ENCODE measurements around the gene LRSAM1.

Gene LRSAM1

DNA sequence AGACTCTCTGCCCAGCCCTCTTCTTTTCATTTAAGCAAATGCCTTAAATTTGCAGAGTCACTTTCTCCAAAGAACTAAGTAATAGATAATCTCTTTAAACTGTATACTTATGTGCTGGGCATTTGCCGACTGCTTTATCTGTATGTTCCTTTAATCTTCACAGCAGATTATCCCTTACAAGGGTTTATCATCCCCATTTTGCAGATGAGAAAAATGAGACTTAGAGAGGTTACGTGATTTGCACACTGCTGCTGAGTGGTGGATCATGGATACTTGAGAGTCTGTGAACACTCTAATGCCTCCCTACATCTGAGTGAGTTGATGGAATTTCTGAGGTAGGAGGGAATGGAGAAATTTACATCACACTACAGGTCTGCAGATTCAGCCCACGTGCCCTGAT lies 23.0 kb upstream of the LRSAM1 start:
- no peak for DNase-seq

DNA sequence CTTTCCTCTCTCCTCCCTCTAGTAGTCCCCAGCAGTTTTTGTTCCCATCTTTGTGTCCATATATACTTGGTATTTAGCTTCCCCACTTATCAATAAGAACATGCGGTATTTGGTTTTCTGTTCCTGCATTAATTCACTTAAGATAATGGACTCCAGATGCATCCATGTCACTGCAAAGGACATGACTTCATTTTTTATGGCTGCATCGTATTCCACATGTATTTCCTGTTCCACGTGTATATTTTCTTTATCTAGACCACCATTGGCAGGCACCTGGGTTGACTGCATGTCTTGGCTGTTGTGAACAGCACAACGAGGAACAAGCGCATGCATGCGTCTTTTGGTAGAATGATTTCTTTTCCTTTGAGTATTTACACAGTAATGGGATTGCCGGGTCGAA lies 20.9 kb upstream of the LRSAM1 start:
- no peak for DNase-seq

DNA sequence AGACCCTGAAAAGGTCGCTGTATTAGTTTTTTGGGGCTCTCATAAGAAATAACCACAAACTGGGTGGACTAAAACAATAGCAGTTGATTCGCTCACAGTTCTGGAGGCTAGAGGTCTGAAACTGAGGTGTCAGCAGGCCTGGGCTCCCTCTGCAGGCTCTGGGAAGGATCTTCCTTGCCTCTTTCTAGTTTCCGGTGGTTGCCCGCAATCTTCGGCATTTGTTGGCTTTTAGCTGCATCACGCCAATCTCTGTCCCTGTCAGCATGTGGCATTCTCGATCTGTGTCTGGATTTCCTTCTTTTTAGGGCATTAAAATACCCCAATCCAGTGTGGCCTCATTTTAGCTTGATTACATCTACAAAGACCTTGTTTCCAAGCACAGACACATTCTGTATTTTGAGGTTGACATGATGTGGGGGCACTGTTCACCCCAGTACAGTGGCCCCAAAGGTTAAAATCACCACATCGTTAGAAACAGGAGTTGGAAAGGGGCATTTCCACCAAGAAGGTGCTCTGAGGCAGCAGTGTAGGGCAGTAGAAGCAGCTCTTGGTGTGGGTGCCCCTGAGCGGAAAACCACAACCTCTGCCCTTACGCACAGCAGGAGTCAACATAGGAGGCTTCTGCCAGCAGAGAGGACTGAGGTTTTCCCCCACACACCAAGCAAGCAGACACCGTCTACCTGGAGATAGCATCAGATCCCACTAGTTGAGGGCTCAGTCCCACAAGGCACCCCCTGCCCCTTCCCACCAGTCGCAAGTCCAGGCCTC lies 13.6 kb upstream of the LRSAM1 start:
- DNase-seq: no peak

DNA sequence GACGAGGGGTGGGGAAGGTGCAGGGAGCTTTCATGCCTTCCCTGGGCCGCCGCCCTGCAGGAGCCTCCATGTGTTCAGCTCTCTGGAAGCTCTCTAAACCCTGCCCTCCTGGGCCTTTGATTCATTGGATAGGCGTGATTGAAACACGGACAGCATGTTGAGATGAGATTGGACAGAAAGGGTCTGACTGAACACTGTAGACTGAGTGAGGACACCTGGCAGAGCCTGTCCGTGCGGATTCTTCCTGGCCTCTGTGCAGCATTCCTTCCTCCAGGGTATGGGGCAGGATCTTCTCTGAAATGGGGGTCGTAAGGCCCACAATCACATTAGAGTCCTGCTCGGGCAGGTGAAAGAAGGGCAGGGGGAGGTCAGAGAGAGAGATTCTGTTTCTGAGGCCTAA lies 12.9 kb upstream of the LRSAM1 start:
- no peak for DNase-seq

DNA sequence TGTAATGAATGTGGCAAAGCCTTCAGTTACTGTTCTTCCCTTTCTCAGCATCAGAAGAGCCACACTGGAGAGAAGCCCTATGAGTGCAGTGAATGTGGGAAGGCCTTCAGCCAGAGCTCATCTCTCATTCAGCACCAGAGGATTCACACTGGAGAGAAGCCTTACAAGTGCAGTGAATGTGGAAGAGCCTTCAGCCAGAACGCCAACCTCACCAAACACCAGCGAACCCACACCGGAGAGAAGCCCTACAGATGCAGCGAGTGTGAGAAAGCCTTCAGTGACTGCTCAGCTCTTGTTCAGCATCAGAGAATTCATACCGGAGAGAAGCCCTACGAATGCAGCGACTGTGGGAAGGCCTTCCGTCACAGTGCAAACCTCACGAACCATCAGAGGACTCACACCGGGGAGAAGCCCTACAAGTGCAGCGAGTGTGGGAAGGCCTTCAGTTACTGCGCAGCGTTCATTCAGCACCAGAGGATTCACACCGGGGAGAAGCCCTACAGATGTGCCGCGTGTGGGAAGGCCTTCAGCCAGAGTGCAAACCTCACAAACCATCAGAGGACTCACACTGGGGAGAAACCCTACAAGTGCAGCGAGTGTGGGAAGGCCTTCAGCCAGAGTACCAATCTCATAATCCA lies 6.9 kb upstream of the LRSAM1 start:
- DNase-seq: no peak

DNA sequence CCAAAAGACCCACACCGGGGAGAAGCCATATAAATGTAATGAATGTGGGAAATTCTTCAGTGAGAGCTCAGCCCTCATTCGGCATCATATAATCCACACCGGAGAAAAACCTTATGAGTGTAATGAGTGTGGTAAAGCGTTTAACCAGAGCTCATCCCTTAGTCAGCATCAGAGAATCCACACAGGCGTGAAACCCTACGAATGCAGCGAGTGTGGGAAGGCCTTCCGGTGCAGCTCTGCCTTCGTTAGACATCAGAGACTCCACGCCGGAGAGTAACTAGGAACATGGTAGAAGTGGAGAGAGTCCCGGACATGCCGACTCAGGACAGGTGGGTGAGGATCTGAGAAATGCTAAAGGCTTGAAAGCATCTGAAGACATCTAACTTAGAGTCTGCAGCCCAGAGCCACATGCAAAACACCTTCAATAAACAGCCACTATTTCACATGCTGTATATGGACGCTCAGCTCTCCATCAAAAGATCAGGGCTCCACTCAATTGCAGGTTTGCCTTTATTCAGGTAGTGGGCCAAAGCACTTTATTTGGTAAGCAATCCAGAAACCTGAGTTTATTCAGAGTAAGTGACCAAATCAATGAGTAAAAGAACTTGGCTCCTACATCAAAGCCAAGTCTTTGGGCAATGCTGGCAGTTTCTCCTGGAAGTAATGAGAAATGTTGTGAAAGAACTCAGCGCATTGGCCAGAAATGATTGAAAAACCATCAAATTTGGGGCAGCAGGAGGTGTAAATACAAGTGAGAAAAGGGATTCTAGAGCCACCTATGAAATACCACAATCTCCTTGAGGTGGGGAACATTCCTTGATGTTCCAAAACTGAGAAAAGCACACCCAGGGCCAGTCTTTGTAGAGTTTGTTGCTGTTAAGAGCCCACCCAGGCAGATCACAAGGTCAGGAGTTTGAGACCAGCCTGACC lies 6.1 kb upstream of the LRSAM1 start:
- no peak for DNase-seq

DNA sequence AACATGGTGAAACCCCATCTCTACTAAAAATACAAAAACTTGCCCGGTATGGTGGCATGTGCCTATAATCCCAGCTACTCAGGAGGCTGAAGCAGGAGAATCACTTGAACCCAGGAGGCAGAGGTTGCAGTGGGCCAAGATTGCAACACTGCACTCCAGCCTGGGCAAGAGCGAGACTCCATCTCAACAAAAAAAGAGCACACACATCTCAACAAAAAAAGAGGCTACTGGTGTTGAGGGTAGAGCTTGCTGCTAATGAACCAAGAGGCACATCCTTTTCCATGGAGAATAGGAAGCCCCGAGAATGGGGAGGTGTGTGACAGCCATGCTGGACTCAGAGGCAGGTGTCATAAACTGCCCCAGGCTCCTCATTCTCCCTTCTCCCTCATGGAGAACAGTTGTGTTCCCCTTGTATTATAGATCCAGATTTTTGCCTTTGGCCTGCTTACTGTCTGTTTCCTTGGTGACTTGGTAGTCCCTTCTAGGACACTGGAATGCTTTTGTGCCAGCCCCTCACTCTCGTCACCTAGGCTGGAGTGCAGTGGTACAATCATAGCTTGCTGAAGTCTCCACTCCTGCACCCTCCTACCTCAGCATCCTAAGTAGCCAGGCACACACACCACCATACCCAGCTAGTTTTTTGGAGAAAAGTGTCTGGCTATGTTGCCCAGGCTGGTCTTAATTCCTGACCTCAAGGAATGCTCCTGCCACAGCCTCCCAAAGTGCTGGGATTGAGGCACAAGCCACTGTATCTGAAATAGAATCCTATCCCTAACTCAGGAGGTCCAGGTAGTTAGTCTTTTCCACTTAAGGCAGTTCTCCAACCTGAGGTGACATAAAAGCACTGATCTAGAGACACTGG lies 5.2 kb upstream of the LRSAM1 start:
- DNase-seq: no peak

DNA sequence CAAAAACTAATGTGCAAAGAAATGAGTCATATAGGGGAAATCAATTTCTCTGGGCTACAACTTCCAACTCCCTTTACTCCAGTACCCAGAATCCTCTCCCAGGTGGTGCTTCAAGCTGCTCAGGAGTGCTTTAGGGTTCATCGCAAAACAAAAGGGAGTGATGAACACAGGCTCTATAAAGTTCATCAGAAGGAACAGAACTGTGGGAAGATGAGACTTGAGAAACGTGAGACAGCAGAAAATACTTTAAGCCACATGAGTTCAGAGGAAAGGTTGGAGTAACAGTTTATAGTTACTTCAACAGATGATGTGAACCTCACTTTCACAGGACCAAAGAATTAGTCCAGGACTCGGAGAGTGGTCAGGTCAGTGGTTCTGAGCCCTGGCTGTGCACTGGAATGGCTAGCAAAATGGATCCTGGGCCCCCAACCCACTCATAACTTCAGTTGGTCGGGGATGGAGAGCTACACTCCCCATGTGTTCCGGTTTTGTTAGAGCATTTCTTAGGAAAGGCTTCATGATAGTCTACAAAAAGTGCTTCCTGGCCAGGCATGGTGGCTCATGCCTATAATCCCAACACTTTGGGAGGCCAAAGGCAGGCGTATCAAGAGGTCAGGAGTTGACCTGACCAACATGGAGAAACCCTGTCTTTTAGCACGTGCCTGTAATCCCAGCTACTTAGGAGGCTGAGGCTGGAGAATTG lies 4.4 kb upstream of the LRSAM1 start:
- DNase-seq: no peak

DNA sequence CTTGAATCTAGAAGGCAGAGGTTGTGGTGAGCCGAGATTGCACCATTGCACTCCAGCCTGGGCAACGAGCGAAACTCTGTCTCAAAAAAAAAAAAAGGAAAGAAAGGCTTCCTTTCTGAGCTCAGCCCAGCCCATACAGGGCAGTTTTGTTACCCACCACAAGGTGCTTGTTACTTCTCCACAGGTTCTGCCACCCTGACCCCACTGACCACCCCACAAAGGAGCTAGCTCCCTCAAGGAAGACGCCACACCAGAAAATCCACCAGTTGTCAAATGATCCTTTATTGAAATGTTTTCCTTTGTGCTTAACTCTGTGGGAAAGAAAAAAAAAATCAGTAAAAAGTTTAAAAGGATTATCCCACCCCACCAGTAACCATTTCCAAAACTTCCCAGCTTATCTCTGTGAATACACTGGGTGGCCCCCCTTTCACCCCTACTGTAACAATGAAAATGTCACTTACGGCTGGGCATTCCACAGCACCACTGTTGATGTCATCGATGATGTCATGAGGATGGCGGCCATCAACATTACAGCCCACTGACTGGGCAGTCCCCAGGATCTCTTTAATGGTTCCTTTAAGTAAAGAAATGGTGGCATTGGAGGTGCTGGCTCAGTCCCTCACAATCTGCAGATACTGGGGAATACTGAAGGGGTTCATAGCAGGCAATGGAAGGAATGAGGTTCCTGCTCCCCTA lies 3.7 kb upstream of the LRSAM1 start:
- DNase-seq: no peak

DNA sequence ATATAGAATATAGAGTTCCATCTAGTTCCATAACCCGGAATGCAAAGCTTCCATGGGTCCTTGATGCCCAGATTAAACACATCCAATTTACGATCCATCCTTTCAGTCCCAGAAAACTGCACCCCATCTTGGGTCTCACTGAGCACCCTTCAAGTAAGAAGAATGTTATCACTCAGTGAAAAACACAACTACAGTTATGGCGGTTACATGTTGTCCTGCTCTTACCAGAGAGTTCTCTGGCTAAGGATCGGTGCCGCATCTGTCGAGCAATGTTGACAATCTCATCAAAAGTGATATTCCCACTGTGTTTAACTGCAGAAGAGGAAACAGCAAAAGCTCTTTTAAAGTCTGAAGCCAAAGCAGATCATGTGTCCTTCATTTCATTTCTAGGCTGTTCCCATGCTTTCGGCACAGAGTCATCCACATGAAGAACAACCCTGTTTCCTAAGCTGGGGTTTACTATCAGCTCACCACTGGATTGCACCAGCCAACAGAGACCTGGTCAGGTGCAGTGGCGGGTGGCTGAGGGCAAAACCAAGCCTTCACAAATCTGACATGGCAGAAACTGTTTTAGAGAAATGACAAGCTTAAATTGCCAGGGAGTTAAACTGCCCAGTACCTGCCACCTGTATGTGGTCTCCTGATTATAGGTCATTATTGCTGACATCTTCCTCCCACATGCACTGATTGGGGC lies 3.1 kb upstream of the LRSAM1 start:
- no peak for DNase-seq

DNA sequence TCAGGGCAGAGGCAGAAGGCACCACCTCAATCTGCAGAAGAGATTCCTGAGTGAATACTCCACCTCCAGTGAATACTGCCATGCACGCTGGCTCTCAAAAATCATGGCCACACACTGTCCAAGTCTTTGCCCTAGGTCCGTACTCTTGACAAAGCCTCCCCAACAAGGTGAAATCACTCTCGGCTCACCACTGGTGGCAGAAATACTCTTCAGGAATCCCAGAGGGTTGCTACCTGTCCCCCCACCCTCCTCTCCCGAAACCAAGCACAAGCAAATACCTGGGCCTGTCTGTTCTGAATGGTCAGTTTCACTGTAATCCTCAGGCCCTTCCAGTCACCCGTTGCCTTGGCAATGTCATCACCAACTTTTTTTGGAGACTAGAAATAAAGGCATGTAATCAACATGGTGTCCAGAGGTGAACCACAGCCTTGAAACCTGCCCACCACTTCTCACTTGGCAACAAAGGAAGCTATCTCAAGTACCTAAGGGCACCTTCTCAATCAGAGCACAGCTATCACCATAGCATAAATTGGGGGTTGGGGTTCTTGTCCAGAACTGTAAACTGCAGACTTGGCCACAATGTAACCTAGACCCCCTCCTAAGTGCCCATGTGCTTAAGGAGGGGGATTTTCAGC lies 1.9 kb upstream of the LRSAM1 start:
- no peak for DNase-seq

DNA sequence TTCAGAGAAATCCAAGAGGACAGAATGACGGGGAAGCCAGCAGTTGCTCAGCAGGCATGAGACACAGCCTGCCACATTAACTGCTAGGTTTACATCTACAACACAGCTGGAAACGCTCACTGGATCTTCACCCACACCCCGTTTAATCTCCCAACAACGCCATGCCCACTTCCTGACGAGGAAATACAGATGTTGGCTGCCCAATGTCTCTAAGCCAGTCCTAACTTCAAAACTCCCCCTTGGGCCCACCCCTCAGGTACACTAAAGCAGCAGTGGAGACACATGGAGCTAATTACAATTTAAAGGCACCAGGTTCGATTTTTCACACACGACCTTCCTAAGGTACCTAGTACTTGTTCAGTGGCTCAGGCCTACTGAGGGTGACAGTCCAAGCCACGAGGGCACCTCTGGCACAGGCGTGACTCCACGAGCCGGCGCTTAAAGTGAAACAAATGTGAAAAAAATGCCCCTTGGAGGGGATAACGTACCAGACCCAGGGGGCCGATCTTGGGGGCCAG lies 1.0 kb upstream of the LRSAM1 start:
- DNase-seq: no peak

DNA sequence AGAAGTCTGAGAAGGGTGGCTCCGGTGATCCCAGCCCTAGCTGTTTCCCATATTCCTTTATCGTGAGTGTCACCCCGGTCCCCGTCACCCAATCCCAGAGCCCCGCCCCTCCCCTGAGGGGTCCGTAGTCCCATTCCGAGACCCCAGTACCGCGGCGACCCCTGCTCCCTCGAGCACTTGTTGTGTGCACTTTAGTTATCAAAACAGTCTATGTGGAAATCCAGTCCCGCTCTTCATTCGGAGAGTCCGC lies 223 bp downstream of the LRSAM1 start:
- DNase-seq: no peak

DNA sequence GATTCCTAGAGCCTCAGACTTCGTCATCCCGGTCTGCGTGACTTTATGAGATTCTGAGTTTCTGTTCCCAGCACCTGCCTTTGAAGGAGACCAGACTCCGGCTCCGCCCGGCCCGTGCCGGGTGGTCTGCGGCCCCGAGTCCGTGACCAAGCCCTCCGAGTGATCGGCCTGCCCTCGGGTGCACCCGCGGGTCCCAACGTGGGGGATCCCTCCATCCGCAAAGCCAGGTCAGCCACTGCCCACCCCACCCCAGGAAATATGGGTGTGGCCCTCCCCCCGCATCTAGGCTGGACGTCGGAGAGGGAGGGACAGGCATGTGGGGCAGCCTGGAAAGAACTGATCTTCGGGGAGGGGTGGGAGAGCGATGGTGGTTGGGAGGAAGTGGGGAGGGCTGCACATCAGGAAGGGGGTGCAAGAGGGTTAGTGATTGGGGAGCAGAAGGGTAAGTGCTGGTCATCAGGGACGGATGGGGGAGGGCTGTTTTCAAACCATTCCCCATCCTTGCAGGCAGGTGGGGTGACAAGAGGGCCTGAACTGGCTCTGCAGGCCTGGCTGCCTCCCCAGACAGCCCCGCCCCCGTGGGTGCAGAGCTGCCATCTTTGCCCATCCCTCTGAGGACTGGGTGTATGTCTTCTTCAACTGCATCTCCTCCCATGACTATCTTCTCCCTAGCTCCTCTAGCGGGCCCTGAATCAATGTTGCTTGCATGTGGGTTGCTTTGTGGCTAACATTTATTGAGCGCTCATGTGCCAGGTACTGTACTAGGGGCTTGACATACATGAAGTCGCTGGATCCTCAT lies 747 bp downstream of the LRSAM1 start:
- peak; percentile 38 for DNase-seq

DNA sequence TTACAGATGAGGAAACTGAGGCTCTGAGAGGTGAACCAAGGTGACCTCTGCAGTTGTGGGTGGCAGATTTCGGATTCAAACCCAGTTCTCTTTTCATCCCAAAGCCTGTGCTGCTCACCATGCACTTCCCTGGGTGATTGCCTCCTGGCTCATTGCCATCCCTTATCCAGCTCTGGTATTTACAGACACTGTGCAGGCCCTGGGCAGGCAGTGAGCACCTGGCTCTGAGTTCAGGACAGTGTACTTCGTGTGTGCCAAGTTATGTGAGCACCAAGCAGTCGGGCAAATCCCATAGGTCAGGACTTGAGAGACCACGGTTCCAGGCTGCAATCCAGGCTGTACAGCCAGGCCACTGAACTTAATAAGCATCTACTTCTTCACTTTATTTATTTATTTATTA lies 1.4 kb downstream of the LRSAM1 start:
- DNase-seq: peak; percentile 27

DNA sequence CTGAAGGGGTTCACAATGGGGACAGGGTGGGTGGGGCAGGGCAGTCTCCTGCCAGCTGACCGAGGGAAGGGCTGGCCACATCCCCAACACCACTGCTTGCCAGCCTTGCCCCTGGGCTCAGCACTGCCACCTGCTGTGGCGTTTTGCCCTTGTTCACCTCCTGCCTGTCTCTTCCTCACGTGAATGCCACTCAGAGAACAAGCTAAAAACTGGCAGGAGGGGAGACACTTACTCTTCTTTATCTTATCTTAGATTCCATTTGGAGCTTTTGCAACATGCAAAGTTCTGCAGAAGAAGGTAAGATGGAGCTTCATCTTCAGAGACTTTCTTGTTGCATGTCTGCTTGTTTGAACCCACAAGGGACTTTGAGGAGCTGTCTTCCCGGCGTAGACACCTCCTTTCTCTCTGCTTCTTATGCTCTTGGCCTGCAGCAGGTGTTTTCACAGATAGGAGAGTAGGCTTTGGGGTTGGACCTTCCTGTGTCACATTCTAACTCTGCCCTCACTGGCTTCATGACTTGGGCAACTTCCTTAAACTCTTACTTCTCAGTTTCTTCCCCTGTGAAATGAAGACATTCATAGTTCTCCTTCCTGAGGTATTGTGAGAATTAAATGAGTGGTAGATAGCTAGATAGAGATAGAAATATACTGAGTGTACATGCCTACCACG lies 4.1 kb downstream of the LRSAM1 start:
- DNase-seq: no peak

DNA sequence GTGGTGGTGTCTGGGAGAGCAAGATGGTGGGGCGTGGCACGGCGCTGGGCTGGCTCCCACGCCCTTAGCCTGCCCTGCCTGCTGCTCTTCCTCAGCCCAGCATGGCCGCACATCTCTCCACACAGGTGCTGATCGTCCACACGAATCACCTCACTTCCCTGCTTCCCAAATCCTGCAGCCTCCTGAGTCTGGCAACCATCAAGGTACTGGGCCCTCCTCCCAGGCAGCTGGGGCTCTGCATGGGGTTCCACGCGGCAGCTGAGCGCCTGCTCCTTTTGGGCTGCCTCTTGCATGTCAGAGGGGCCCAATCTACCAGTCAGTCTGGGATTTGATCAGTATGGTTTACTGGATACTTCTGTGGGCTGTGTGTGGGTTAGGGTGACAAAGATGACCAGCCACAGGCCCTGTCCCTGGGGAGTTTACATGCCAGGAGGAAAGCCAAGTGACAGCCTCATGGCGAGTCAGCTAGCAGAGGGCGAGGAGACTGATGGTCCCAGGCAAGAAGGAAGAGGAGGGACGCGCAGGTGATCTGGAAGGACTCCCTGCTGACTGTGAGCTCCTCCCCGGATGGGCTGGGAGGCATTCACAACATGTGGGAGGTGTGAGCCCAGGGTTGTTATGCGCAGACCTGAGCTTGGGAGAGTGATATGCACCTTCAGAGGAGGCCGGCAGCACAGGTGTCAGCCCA lies 6.0 kb downstream of the LRSAM1 start:
- DNase-seq: no peak

DNA sequence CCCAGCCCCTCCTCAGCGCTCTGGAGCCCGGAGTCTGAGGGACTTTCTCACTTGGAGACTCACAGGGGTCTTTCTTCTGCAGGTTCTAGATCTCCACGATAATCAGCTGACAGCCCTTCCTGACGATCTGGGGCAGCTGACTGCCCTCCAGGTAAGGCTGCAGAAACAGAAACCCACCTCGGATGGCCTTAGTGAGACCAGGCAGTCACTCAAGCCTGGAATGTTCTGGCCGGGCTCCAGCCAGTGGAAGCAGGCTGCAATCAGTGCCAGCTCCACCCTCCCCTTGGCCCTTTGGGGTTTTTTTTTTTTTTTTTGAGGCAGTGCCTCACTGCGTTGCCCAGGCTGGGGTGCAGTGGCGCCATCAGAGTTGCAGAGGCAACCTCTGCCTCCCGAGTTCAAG lies 7.6 kb downstream of the LRSAM1 start:
- DNase-seq: no peak
